ENCODE results near the gene DENND1A.

The DENND1A gene

DNA sequence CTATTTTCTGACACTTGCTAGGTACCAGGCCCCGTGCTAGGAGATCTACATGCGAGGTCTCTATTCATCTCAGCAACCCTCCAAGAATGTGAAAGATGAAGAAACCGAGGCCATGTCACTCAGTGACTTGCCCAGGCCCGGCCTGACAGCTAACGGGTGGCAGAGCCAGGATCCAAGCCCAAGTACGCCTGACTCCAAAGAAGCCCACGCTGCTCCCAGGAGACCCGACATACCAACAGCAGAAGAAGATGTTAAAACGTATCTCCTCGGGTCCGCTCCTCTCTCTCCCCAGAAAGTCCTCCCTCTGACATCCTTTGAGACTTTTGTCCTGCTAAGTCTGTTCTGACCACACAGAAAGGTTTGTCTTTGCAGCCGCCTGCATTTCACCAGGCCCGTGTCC is 508.7 kb downstream of the DENND1A start:
- Mint-ChIP-seq H3K36me3 (ENCODE audit: low read depth) (no peaks in the 10 kb centered on the region), H3K27ac (no peak overlapping the region), H3K4me1 (ENCODE audit: low read depth) (no peaks in the 10 kb centered on the region), H3K4me3 (no peak overlapping the region), H3K27me3 (ENCODE audit: low read depth) (no peaks in the 10 kb centered on the region), H3K9me3 (no peaks in the 10 kb centered on the region)
- no peak for DNase-seq (ENCODE audit: low spot score)

DNA sequence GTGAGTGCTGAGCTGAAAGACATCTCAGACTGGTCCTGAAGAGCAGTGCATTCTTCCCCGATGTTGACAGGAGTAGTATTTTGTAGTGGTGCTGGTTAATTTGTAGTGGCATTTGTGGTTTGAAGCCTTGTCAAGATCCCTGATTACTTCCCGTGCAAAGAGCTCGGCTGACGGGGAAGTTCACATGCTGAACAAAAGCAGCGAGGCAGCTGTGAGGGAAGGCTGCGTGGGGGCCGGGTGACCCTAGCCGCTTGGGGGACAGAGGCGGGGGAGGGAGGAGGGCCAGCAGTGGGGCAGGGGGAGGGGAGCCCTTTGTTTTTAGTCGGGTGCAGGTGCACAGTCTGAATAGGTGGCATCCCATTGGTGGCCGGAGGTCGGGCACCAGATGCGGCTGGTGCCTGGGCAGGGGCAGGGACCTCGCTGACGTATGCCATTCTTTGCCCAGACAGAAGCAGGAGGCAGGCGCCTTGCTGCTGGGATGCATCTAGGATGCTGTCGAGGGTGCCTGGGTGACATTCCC is 509.3 kb downstream of the DENND1A start:
- H3K27ac Mint-ChIP-seq, result no peak overlapping the region

DNA sequence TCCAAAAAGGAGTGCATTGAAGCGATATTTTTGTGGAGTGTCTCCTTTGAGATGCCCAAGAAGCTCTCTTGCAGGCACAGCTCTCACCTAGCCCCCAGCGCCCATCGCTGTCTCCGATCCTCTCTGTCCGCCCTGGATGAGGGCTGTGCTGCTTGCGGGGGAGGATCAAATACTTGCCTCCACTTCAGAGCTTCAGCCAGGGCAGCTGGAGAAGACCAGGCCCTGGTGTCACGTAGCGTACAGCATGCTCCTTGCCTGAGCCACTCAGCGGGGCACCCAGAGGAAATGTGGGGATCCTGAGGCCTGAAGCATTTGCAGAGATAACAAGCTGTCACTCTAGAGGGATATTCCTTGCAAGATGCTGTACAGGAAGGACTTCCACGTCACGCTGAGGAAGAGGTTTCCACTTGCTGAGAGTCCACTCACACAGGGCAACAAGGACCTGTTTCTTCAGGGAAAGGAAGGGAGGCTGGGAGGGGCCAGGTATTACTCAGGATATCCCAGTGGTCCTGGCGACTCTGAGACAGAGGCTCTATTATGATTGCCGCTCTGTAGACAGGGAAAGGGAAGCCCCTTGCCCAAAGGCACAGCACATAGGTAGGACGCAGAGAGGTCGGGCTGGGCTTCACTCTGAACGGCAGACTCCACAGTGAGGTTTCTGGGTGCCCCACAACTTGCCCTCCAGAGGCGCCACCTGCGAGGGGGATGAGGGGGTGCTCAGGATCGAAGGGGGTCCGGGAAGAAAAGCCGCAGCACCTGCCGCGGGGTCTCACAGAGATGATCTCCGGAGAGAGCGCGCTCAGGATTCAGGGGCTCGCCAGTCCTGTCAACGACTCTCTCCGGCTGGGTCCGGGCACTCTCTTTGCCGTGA is 510.0 kb downstream of the DENND1A start:
- no peaks in the 10 kb centered on the region for H3K4me1 Mint-ChIP-seq (ENCODE audit: low read depth)
- H3K27me3 Mint-ChIP-seq (ENCODE audit: low read depth), result no peaks in the 10 kb centered on the region
- no peaks in the 10 kb centered on the region for H3K36me3 Mint-ChIP-seq (ENCODE audit: low read depth)
- no peak overlapping the region for H3K4me3 Mint-ChIP-seq
- DNase-seq (ENCODE audit: low spot score), result no peak
- no peak overlapping the region for H3K27ac Mint-ChIP-seq
- no peaks in the 10 kb centered on the region for H3K9me3 Mint-ChIP-seq

More for the DNA sequence above, 509.3 kb downstream of the DENND1A start:
- H3K27me3 Mint-ChIP-seq (ENCODE audit: low read depth), result no peaks in the 10 kb centered on the region
- no peaks in the 10 kb centered on the region for H3K36me3 Mint-ChIP-seq (ENCODE audit: low read depth)
- no peak overlapping the region for H3K4me3 Mint-ChIP-seq
- no peaks in the 10 kb centered on the region for H3K9me3 Mint-ChIP-seq
- no peak for DNase-seq (ENCODE audit: low spot score)
- H3K4me1 Mint-ChIP-seq (ENCODE audit: low read depth), result no peaks in the 10 kb centered on the region

DNA sequence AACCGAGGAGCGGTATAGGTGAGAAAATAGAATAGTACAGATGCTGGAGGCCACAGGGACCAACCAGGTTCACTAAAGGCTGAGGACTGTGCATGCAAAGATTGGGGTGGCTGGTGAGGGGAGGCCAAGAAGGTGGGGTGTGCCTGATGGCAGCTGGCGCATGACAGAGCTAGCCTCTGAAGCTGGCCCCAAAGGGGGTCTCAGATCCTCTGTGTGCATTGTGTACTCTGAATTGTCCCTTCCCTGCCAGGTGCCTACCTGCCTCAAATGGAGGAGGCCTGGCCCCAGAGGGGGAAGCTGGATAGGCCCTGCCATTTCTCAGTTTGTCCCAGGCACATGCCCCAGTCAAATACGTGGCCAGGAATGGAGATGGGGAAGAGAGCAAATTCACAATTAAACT is 510.8 kb downstream of the DENND1A start:
- Mint-ChIP-seq H3K9me3 (no peaks in the 10 kb centered on the region), H3K27me3 (ENCODE audit: low read depth) (no peaks in the 10 kb centered on the region), H3K4me1 (ENCODE audit: low read depth) (no peaks in the 10 kb centered on the region), H3K27ac (no peak overlapping the region), H3K36me3 (ENCODE audit: low read depth) (no peaks in the 10 kb centered on the region), H3K4me3 (no peak overlapping the region)
- no peak for DNase-seq (ENCODE audit: low spot score)

DNA sequence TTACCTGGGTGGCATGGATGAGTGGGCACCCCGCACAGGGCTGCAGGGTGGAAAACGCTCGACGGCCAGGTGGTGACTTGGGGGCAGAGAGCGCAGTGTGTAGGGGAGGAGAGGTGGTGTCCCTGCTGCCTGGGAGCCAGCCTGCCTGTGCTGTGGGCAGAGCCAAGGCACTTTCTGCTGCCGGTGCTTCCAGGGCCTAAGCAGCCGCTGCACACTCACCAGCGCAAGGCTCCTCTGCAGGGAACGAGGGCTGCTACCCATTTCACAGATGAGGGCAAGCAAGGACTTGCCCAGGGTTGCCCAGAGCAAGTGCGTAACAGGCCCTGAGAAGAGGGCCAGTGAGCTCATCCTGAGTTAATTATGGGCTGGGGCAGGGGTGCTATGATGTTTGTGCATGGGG is 511.4 kb downstream of the DENND1A start:
- H3K4me1 Mint-ChIP-seq (ENCODE audit: low read depth), result no peaks in the 10 kb centered on the region
- H3K4me3 Mint-ChIP-seq, result no peak overlapping the region
- no peak overlapping the region for H3K27ac Mint-ChIP-seq
- no peaks in the 10 kb centered on the region for H3K36me3 Mint-ChIP-seq (ENCODE audit: low read depth)
- DNase-seq (ENCODE audit: low spot score), result no peak
- no peaks in the 10 kb centered on the region for H3K9me3 Mint-ChIP-seq
- H3K27me3 Mint-ChIP-seq (ENCODE audit: low read depth), result no peaks in the 10 kb centered on the region

DNA sequence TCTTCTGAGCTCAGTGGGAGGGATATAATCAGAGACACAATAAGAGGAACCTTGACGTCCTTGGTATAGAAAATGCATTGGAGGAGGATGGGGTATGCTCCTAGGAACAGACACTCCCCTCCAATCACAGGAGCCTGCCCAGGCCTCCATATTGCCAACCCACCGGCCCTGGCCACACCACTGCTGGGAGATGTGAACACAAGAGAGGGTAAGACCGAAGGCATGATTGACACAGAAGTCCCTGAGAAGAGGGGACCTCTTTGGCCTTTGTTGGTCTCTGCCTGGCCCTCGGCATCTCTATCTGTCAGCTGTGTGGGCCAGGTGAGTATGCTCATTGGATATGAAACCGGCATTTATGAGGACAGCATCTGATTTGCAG is 511.9 kb downstream of the DENND1A start:
- no peaks in the 10 kb centered on the region for H3K27me3 Mint-ChIP-seq (ENCODE audit: low read depth)
- H3K9me3 Mint-ChIP-seq, result no peaks in the 10 kb centered on the region
- no peak for DNase-seq (ENCODE audit: low spot score)
- no peaks in the 10 kb centered on the region for H3K36me3 Mint-ChIP-seq (ENCODE audit: low read depth)
- no peaks in the 10 kb centered on the region for H3K4me1 Mint-ChIP-seq (ENCODE audit: low read depth)
- no peak overlapping the region for H3K27ac Mint-ChIP-seq
- no peak overlapping the region for H3K4me3 Mint-ChIP-seq

DNA sequence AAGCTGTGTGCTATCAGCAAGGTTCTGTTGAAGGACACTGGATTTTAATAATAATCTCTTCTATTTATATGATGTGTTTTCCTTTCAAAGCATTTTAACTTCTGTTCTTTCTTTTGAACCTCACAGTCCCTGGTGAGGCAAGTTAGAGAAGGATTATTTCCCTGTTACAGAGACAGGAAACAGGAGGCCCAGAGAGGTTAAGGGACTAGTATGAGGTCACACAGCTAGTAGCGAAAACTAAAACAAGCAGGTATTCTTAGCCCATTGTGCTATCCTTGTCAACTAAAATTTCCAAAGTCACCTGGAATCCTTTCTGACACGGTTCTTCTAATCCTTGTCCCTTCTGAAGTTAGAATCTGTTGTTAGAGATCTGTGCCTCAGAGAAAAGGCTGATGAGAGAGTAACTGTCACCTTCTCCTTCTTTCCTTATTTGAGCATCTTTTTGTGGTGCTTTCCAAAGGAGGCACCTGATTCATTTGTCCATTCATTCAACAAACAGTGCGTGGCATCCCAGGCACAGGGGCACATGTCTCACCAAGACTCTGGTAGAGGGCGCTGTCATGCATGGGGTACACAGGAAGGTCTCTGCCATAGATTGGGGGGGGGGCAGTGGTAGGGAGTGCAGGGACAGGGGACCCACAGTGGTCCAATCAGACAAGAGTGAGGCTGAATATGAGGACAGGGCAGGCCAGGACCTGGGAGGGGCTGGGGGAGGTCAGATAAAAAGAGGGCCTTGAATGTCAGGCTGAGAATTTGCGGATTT is 512.5 kb downstream of the DENND1A start:
- no peaks in the 10 kb centered on the region for H3K36me3 Mint-ChIP-seq (ENCODE audit: low read depth)

DNA sequence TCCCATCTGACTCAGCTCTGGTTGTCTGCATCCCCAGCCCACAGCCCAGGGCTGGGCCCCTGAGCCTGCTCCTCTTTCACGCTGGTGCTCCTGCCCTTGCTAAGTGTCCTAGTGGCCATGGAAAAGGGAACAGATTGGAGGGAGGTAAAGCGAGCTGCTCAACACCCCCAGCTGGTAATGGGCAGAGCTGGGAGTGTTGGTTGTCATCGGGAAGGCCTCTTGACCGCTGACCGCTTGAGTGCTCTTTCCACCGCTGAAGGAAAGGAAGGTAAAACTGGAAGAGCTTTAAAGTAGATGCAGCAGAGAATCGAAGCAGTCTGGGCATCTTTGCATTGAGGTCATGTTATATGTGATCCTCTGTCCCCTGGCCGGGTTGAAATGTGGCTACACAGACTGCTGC is 513.8 kb downstream of the DENND1A start:
- Mint-ChIP-seq H3K27ac (no peak overlapping the region), H3K4me3 (no peak overlapping the region), H3K27me3 (ENCODE audit: low read depth) (no peaks in the 10 kb centered on the region), H3K9me3 (no peaks in the 10 kb centered on the region), H3K4me1 (ENCODE audit: low read depth) (no peaks in the 10 kb centered on the region), H3K36me3 (ENCODE audit: low read depth) (no peaks in the 10 kb centered on the region)
- DNase-seq (ENCODE audit: low spot score), result no peak

More for the DNA sequence above, 512.5 kb downstream of the DENND1A start:
- no peaks in the 10 kb centered on the region for H3K27me3 Mint-ChIP-seq (ENCODE audit: low read depth)
- no peak overlapping the region for H3K4me3 Mint-ChIP-seq
- DNase-seq (ENCODE audit: low spot score), result no peak
- no peaks in the 10 kb centered on the region for H3K9me3 Mint-ChIP-seq
- no peaks in the 10 kb centered on the region for H3K4me1 Mint-ChIP-seq (ENCODE audit: low read depth)
- H3K27ac Mint-ChIP-seq, result no peak overlapping the region

DNA sequence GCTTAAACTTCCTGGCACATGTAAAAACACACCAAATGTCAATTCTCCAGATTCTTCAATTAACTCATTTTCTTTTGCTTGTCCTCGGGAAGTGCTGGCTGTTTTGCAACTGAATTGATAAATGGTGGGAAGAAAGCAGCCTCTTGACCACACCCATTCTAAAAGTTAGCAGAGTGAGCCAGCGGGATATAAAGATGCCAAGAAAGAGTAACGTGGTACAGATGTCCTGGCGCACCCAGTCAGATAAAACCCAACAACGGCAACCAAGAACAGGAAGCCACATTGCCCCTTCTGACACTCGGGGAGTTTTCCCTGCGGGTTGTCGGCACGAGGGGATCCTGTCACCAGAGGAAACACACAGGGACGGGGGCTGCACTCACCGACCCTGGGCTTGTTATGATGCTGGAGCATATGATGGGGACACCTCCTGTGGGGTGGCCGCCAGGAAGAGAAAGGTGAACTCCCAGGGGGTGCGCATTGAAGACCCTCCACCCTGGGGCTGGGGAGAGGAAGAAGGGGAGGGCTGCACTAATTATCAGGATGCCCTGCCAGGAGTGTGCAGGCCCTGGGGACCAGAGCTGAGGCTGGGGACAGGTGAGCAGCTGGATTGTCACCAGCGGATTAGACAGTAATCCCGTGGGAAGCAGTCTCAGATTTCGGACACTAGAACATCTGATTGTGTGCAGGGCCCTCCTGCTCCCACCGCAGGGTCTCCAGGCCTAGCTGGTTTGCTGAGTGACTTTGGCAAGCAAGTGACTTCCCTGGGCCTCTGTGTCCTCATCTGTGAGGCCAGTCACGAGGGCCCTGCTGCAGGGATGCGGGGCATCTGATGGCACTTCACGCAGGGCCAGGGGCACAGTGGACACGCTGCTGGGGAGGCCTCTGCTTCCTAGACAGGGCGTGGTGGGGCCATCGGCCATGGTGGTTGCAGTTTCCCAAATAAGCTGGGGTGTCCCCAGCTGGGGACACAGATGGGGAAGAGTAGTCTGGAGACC is 514.7 kb downstream of the DENND1A start:
- Mint-ChIP-seq H3K4me3 (no peak overlapping the region), H3K9me3 (no peaks in the 10 kb centered on the region), H3K36me3 (ENCODE audit: low read depth) (no peaks in the 10 kb centered on the region)

DNA sequence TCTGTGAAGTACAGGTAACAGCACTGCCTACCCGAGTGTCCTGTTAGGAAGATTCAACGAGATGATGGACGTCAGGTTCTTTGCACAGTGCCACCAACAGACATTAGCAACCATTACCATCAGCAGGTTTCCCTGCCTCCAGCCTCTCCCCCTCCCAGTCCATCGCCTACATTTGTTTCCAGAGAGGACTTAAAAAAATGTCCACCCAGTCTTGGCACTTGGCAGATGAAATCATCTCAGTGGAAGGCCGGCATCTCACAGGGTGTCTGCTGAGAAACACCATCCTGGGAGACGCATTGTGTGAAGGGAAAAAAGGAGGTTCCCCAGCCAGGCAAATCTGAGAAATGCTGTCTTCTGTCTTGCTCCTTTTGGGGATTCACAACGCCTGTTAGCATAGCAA is 515.7 kb downstream of the DENND1A start:
- H3K27ac Mint-ChIP-seq, result no peak overlapping the region
- H3K27me3 Mint-ChIP-seq (ENCODE audit: low read depth), result no peaks in the 10 kb centered on the region
- no peak overlapping the region for H3K4me3 Mint-ChIP-seq
- no peaks in the 10 kb centered on the region for H3K9me3 Mint-ChIP-seq
- H3K4me1 Mint-ChIP-seq (ENCODE audit: low read depth), result no peaks in the 10 kb centered on the region
- no peaks in the 10 kb centered on the region for H3K36me3 Mint-ChIP-seq (ENCODE audit: low read depth)
- DNase-seq (ENCODE audit: low spot score), result no peak

More for the DNA sequence above, 514.7 kb downstream of the DENND1A start:
- no peaks in the 10 kb centered on the region for H3K4me1 Mint-ChIP-seq (ENCODE audit: low read depth)
- DNase-seq (ENCODE audit: low spot score), result no peak
- H3K27me3 Mint-ChIP-seq (ENCODE audit: low read depth), result no peaks in the 10 kb centered on the region
- H3K27ac Mint-ChIP-seq, result no peak overlapping the region

DNA sequence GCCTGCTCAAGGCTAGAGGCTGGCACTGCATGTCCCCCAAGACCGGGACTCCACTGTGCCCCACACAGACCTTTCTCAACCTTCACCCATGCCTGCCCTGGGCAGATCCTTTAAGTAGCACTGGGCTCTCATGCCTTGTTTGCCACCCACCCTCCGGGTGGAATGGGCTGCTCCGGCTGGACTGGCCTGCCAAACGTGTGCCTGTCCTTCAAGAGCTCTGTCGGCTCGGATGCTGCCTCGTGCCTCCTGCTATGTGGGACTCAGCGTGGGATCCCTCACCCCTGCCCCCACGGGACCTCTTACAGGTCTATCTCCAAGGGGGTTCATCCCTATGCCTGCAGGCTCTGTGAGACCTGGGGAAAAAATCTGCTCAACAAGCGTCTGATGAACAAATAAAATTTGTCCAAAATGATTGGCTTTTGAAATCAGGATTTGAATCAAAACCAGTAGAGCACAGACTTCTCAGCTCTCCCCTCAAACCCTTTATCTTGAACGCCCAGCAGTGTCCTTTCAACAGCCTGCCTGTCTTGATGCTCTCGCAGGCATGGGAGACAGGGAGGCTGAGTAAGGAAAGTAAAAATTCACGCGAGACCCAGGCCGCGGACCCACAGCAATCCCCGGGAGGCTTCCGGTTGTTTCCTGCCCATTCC is 517.6 kb downstream of the DENND1A start:
- no peak overlapping the region for H3K27ac Mint-ChIP-seq

DNA sequence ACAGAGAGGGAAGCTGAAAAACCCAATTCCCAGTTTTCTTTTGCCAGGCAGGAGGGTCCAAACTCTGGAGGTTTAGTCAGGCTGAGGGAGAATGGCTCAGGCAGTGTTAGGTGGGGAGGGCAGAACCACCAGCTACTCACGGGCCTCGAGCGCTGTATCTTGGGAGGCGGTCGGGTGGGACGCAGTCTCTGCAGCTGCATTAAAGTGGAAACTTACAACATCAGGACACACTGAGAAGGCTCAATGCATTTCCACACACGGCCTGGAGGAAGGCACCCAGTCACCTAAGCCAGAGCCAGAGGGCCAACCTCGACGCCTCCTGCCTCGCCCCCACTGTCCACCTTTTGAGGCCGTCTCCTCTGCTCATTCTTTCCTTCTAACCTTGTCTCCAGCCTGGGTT is 518.3 kb downstream of the DENND1A start:
- no peaks in the 10 kb centered on the region for H3K4me1 Mint-ChIP-seq (ENCODE audit: low read depth)
- no peaks in the 10 kb centered on the region for H3K27me3 Mint-ChIP-seq (ENCODE audit: low read depth)
- H3K36me3 Mint-ChIP-seq (ENCODE audit: low read depth), result no peaks in the 10 kb centered on the region
- H3K4me3 Mint-ChIP-seq, result no peak overlapping the region
- no peak for DNase-seq (ENCODE audit: low spot score)
- no peak overlapping the region for H3K27ac Mint-ChIP-seq
- no peaks in the 10 kb centered on the region for H3K9me3 Mint-ChIP-seq

More for the DNA sequence above, 517.6 kb downstream of the DENND1A start:
- Mint-ChIP-seq H3K4me3 (no peak overlapping the region), H3K27me3 (ENCODE audit: low read depth) (no peaks in the 10 kb centered on the region), H3K4me1 (ENCODE audit: low read depth) (no peaks in the 10 kb centered on the region), H3K9me3 (no peaks in the 10 kb centered on the region), H3K36me3 (ENCODE audit: low read depth) (no peaks in the 10 kb centered on the region)
- DNase-seq (ENCODE audit: low spot score), result no peak

DNA sequence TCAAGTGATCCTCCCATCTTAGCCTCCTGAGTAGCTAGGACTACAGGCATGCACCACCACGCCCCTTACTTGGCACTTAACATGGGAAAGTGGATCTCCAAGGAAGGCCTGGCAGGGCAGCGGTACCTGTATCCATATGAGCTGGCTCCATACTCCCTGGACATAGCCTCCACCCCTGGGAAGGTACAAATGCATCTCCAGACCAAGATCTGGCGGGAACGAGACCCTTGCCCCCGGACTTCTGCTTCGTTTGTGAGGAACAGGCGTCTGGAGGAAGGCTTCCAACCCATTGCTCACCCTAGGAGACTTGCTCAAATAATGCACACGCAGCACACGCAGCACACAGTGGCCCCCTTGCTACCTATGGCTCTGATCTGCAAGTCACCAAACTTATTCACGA is 518.7 kb downstream of the DENND1A start:
- H3K4me1 Mint-ChIP-seq (ENCODE audit: low read depth), result no peaks in the 10 kb centered on the region
- no peak overlapping the region for H3K27ac Mint-ChIP-seq
- H3K4me3 Mint-ChIP-seq, result no peak overlapping the region
- no peaks in the 10 kb centered on the region for H3K36me3 Mint-ChIP-seq (ENCODE audit: low read depth)
- H3K9me3 Mint-ChIP-seq, result no peaks in the 10 kb centered on the region
- no peak for DNase-seq (ENCODE audit: low spot score)
- H3K27me3 Mint-ChIP-seq (ENCODE audit: low read depth), result no peaks in the 10 kb centered on the region
